AG04449 (cell line): ENCODE results near the gene PNMA8C.

ENCODE experiments used
- CTCF ChIA-PET: fragments of 350-600 bp; formaldehyde crosslinking; extraction: SDS; loops from one replicate; lab custom pipeline; 2021; ENCODE audit warnings: antibody characterized with exemption; lab: Yijun Ruan, JAX
- POLR2A ChIA-PET: fragments of 400-600, 350-600 bp; formaldehyde crosslinking; extraction: SDS; loops from one replicate; lab custom pipeline; 2020; ENCODE audit warnings: antibody characterized with exemption, inconsistent platforms; lab: Yijun Ruan, JAX
- DNase-seq: peaks from one replicate; pipeline ENCODE4 v3.0.0-alpha.2; 2010; ENCODE audit warnings: low read depth, low spot score
- H3K4me3 ChIP-seq: 2 replicates; pipeline ENCODE4 v1.5.1; 2011; ENCODE audit warnings: low read depth, mild to moderate bottlenecking, control low read depth, low read length
- CTCF ChIP-seq: IDR thresholded peaks from one replicate; pipeline ENCODE4 v1.5.1; 2011; ENCODE audit warnings: mild to moderate bottlenecking, moderate library complexity, low read length, control low read depth, inconsistent platforms; ENCODE audit not compliant: insufficient read depth; ENCODE audit errors: missing control alignments

PNMA8C gene

GRCh38 chr19:46461537-46461936 lies 32.8 kb upstream of the PNMA8C start:
- TF ChIP-seq CTCF = no peak
- ChIA-PET CTCF (interaction anchor here (1.0 kb wide), 1 partner anchor 13 kb away, joined by 3 read pairs; no protein-coding TSS in a partner anchor), POLR2A (no interaction called here)
- no peak for DNase-seq
- no peak overlapping the region for H3K4me3 ChIP-seq

- DNase-seq = no peak
- POLR2A ChIA-PET = no interaction called here
- H3K4me3 ChIP-seq = no peak overlapping the region
- CTCF ChIA-PET = interaction anchor here (1.0 kb wide), 1 partner anchor 13 kb away, joined by 3 read pairs; no protein-coding TSS in a partner anchor
- TF ChIP-seq CTCF = no peak
Observed at GRCh38 chr19:46460981-46461380, 32.2 kb upstream of the PNMA8C start.

- POLR2A ChIA-PET = no interaction called here
- no peak for TF ChIP-seq CTCF
- no peak for DNase-seq
- no peak overlapping the region for H3K4me3 ChIP-seq
- CTCF ChIA-PET = interaction anchor here (0.6 to 0.8 kb wide), 2 partner anchors 58 to 113 kb away, joined by 3 read pairs; no protein-coding TSS in a partner anchor
Observed at GRCh38 chr19:46460055-46460454, 31.3 kb upstream of the PNMA8C start.

GRCh38 chr19:46456930-46457329 lies 28.2 kb upstream of the PNMA8C start:
- H3K4me3 ChIP-seq = no peak overlapping the region
- ChIA-PET CTCF (interaction anchor here (0.6 to 1.1 kb wide), 2 partner anchors 57 to 62 kb away, joined by 3 to 4 read pairs; no protein-coding TSS in a partner anchor), POLR2A (no interaction called here)
- no peak for DNase-seq
- TF ChIP-seq CTCF = no peak

GRCh38 chr19:46454244-46454643 lies 25.5 kb upstream of the PNMA8C start:
- DNase-seq = no peak
- no peak for TF ChIP-seq CTCF
- H3K4me3 ChIP-seq = no peak overlapping the region
- POLR2A ChIA-PET = no interaction called here
- CTCF ChIA-PET = no interaction called here

GRCh38 chr19:46453661-46454060 lies 24.9 kb upstream of the PNMA8C start:
- H3K4me3 ChIP-seq = no peak overlapping the region
- no peak for DNase-seq
- no peak for TF ChIP-seq CTCF
- CTCF ChIA-PET = no interaction called here
- POLR2A ChIA-PET = no interaction called here
